22Rv1 (cell line): ENCODE results near the gene DOCK3.

Source experiments
- H3K27ac ChIP-seq: fragments of 450-650 bp; 2 replicates; pipeline ENCODE4 v1.5.1; 2017
- ZFX ChIP-seq: fragments of 450-650 bp; IDR thresholded peaks from 2 replicates; pipeline ENCODE4 v1.6.1; 2017; ENCODE audit warnings: antibody characterized with exemption, borderline replicate concordance
- TF ChIP-seq, protein P1 (sequence below): fragments of 450-650 bp; IDR thresholded peaks from 2 replicates; pipeline ENCODE4 v1.5.1; 2017; ENCODE audit warnings: mild to moderate bottlenecking

The DOCK3 gene

GRCh38 chr3:50656417-50657195, 18.1 kb upstream of the DOCK3 start:
- H3K27ac ChIP-seq: no peak overlapping the region
- TF ChIP-seq ZFX: no peak
- TF ChIP-seq, protein P1, sequence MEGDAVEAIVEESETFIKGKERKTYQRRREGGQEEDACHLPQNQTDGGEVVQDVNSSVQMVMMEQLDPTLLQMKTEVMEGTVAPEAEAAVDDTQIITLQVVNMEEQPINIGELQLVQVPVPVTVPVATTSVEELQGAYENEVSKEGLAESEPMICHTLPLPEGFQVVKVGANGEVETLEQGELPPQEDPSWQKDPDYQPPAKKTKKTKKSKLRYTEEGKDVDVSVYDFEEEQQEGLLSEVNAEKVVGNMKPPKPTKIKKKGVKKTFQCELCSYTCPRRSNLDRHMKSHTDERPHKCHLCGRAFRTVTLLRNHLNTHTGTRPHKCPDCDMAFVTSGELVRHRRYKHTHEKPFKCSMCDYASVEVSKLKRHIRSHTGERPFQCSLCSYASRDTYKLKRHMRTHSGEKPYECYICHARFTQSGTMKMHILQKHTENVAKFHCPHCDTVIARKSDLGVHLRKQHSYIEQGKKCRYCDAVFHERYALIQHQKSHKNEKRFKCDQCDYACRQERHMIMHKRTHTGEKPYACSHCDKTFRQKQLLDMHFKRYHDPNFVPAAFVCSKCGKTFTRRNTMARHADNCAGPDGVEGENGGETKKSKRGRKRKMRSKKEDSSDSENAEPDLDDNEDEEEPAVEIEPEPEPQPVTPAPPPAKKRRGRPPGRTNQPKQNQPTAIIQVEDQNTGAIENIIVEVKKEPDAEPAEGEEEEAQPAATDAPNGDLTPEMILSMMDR: no peak

GRCh38 chr3:50657407-50657806, 17.3 kb upstream of the DOCK3 start:
- H3K27ac ChIP-seq: no peak overlapping the region
- TF ChIP-seq, protein P1: no peak
- TF ChIP-seq ZFX: no peak

- no peak for TF ChIP-seq ZFX
- TF ChIP-seq, protein P1: no peak
- no peak overlapping the region for H3K27ac ChIP-seq
Observed at GRCh38 chr3:50657816-50658215, 16.9 kb upstream of the DOCK3 start.

GRCh38 chr3:50658416-50658815, 16.3 kb upstream of the DOCK3 start:
- no peak for TF ChIP-seq ZFX
- TF ChIP-seq, protein P1: no peak
- H3K27ac ChIP-seq: no peak overlapping the region

- TF ChIP-seq, protein P1: no peak
- TF ChIP-seq ZFX: no peak
- H3K27ac ChIP-seq: no peak overlapping the region
Observed at GRCh38 chr3:50658831-50659230, 15.9 kb upstream of the DOCK3 start.

- H3K27ac ChIP-seq: no peak overlapping the region
- TF ChIP-seq ZFX: no peak
- TF ChIP-seq, protein P1: no peak
Observed at GRCh38 chr3:50660386-50660785, 14.3 kb upstream of the DOCK3 start.

- no peak for TF ChIP-seq ZFX
- TF ChIP-seq, protein P1: no peak
- no peak overlapping the region for H3K27ac ChIP-seq
Observed at GRCh38 chr3:50661321-50661837, 13.3 kb upstream of the DOCK3 start.
